Pancreas (tissue), 10 donors: Measurements from ENCODE around the gene C10orf143. TPM values are rescaled to one million over a fixed set of nuclear protein-coding genes. Genes with fewer than 3 reads are reported as not detected.

Experiments
- ATAC-seq, 4 donors: fragments of 200-7000 bp; cut with Tn5 transposase; one replicate each; pipeline versions ENCODE4 v1.8.0 to v1.9.1; 2020; ENCODE audit warnings: mild to moderate bottlenecking in 4 of 4, moderate library complexity in 4 of 4
- DNase-seq, 6 donors: peaks; one replicate each; pipeline ENCODE4 v3.0.0-alpha.2; 2020
- FAIRE-seq: peaks from 2 replicates; lab custom pipeline; 2012; peaks lifted over from hg19 to GRCh38; lab: Jason Lieb, UNC
- H3K27ac ChIP-seq, 4 donors: fragments of 200-600 bp; sonication (generic); 1 replicate in 3 of 4; 2 replicates in 1 of 4; pipeline versions ENCODE4 v1.5.0 to v1.8.0; 2020
- H3K27me3 ChIP-seq, 4 donors: fragments of 200-600 bp; one replicate each; pipeline ENCODE4 v1.8.0; 2021
- H3K36me3 ChIP-seq, 3 donors: fragments of 200-600 bp; sonication (generic) in 1 of 3; one replicate each; pipeline versions ENCODE4 v1.5.0 to v1.8.0; 2020 to 2021
- H3K4me1 ChIP-seq, 3 donors: fragments of 200-600 bp; one replicate each; pipeline ENCODE4 v1.8.0; 2021
- H3K4me3 ChIP-seq, 4 donors: fragments of 200-600 bp; sonication (generic) in 2 of 4; one replicate each; pipeline versions ENCODE4 v1.5.0 to v1.8.0; 2020 to 2021
- H3K9me3 ChIP-seq, 4 donors: fragments of 200-600 bp; one replicate each; pipeline ENCODE4 v1.8.0; 2021
- CTCF ChIP-seq, 4 donors: fragments of 200-600 bp; sonication (generic) in 3 of 4; IDR thresholded peaks; one replicate each; pipeline versions ENCODE4 v1.5.0 to v1.8.0; 2021; ENCODE audit warnings: antibody characterized with exemption in 4 of 4
- WGBS, 2 donors: extraction: QIAGEN DNeasy Blood & Tissue Kit; methylation state at CpG; one replicate each; pipeline ENCODE4 v1.1.7; 2013; 5-methylcytosine and 5-hydroxymethylcytosine counted together
- intact Hi-C, 3 donors: fragments of 100-400 bp; cut with DNase I; formaldehyde crosslinking; loops; one replicate each; pipeline versions ENCODE4 v1.11.1 to v1.14.2; 2022
- polyA plus RNA-seq, 2 donors: library from polyadenylated mRNA; stranded (reverse); fragments of 200-250 nt; gene quantifications; one replicate each; pipeline ENCODE4 v1.2.3, GENCODE V29; 2013
- total RNA-seq, 6 donors: library from RNA; stranded (reverse); fragmentation: NEBNext Ultra II Directional in 4 of 6; extraction: Animal tissue kit (Norgen Biotek cat#: 25700) in 4 of 6; gene quantifications; one replicate each; pipeline versions ENCODE4 v1.2.1 to v1.2.4, GENCODE V29; 2021 to 2023
- donor health status: healthy with polysubstance abuse.
- donor health status: DM: no; HTN: no; CAD: no; lungs with moderate emphysema.
- donor health status: DM: no; HTN: no; CAD: no.
- donor health status: control.
- donor health status: control.
- donor health status: Bipolar disorder and iron deficiency.
- donor health status: DM: yes; HTN: yes; CAD: no.
- donor health status: DM: no; HTN: no; CAD: no.
- donor health status: DM: no; HTN: no; CAD: no.
- donor health status: DM: yes; HTN: yes; CAD: no.

The C10orf143 gene
- total and polyA plus RNA-seq, 8 donors = 1.6 to 7.1 (median 2.7) TPM

- no peak for TF ChIP-seq CTCF (IDR thresholded peaks at IDR 0.05)
- Histone ChIP-seq H3K27ac (no peak overlapping the region), H3K36me3 (no peaks in the 10 kb centered on the region), H3K4me3 (no peak overlapping the region), H3K27me3 (no peaks in the 10 kb centered on the region), H3K4me1 (no peaks in the 10 kb centered on the region), H3K9me3 (no peaks in the 10 kb centered on the region)
- intact Hi-C loops = no loop called here
- FAIRE-seq = no peak
- no peak for ATAC-seq
- no peak for DNase-seq
Measured at GRCh38 chr10:130072247-130072646, 38.4 kb downstream of the C10orf143 start.

GRCh38 chr10:130067893-130068292, 42.7 kb downstream of the C10orf143 start:
- TF ChIP-seq CTCF (IDR thresholded peaks at IDR 0.05) = no peak
- 89 to 92% methylated on average over 5 to 6 of the region's 6 CpGs for WGBS, 2 donors
- H3K36me3 ChIP-seq = no peaks in the 10 kb centered on the region
- ATAC-seq (no peak), FAIRE-seq (no peak), DNase-seq (no peak)
- intact Hi-C loops = no loop called here
- H3K27ac ChIP-seq = no peak overlapping the region
- no peaks in the 10 kb centered on the region for H3K27me3 ChIP-seq
- no peaks in the 10 kb centered on the region for H3K4me1 ChIP-seq
- no peaks in the 10 kb centered on the region for H3K9me3 ChIP-seq
- no peak overlapping the region for H3K4me3 ChIP-seq

GRCh38 chr10:130066743-130067142, 43.9 kb downstream of the C10orf143 start:
- ATAC-seq (no peak), DNase-seq (no peak), FAIRE-seq (no peak)
- Histone ChIP-seq H3K36me3 (no peaks in the 10 kb centered on the region), H3K9me3 (no peaks in the 10 kb centered on the region), H3K4me1 (no peaks in the 10 kb centered on the region), H3K4me3 (no peak overlapping the region), H3K27ac (no peak overlapping the region), H3K27me3 (no peaks in the 10 kb centered on the region)
- 83 to 87% methylated on average over 7 of the region's 7 CpGs for WGBS, 2 donors
- no peak for TF ChIP-seq CTCF (IDR thresholded peaks at IDR 0.05)
- intact Hi-C loops = no loop called here

GRCh38 chr10:130065251-130065650, 45.4 kb downstream of the C10orf143 start:
- ATAC-seq = no peak

GRCh38 chr10:130064783-130065182, 45.8 kb downstream of the C10orf143 start:
- Histone ChIP-seq H3K4me1 (no peaks in the 10 kb centered on the region), H3K27me3 (no peaks in the 10 kb centered on the region), H3K4me3 (no peak overlapping the region), H3K9me3 (no peaks in the 10 kb centered on the region), H3K27ac (no peak overlapping the region), H3K36me3 (no peaks in the 10 kb centered on the region)
- no peak for TF ChIP-seq CTCF (IDR thresholded peaks at IDR 0.05)
- FAIRE-seq (no peak), ATAC-seq (peak in 1 of 4 donors; percentile 12), DNase-seq (no peak)
- intact Hi-C loops = no loop called here
- 87 to 93% methylated on average over 5 of the region's 5 CpGs for WGBS, 2 donors

More at GRCh38 chr10:130065251-130065650, 45.4 kb downstream of the C10orf143 start:
- intact Hi-C loops = no loop called here
- no peaks in the 10 kb centered on the region for H3K4me1 ChIP-seq
- FAIRE-seq (no peak), DNase-seq (no peak)
- no peak overlapping the region for H3K4me3 ChIP-seq
- TF ChIP-seq CTCF (IDR thresholded peaks at IDR 0.05) = no peak
- 87 to 88% methylated on average over 10 of the region's 10 CpGs for WGBS, 2 donors
- no peaks in the 10 kb centered on the region for H3K27me3 ChIP-seq
- H3K27ac ChIP-seq = no peak overlapping the region
- H3K36me3 ChIP-seq = no peaks in the 10 kb centered on the region
- H3K9me3 ChIP-seq = no peaks in the 10 kb centered on the region
